ENCODE results near the gene SLC40A1. TPM values are rescaled to one million over a fixed set of nuclear protein-coding genes. Genes with fewer than 3 reads are reported as not detected.

Gene SLC40A1
- polyA plus RNA-seq, 1 donor from 2014 or later, result 12.6 TPM

- no peaks in the 10 kb centered on the region for H3K9me2 ChIP-seq (ENCODE audit: insufficient read depth, low read length)
- H3K27me3 ChIP-seq (ENCODE audit: insufficient read depth, low read depth, low read length), result no peaks in the 10 kb centered on the region
- H3K4me2 ChIP-seq (ENCODE audit: low read length), result no peak overlapping the region
- H4K20me1 ChIP-seq (ENCODE audit: insufficient read depth), result no peaks in the 10 kb centered on the region
- no peak overlapping the region for H3K9ac ChIP-seq (ENCODE audit: low read length)
- no peak overlapping the region for H2AFZ ChIP-seq (ENCODE audit: low read depth, low read length)
- TF ChIP-seq SMC3 (conservative IDR thresholded peaks at IDR 0.05; ENCODE audit: poor library complexity) (no peak), TAF1 (IDR thresholded peaks at IDR 0.05; ENCODE audit: low read depth) (no peak), POLR2AphosphoS5 (IDR thresholded peaks at IDR 0.05) (no peak), EZH2 (IDR thresholded peaks at IDR 0.05; ENCODE audit: borderline replicate concordance, insufficient read depth, low read length, poor library complexity, severe bottlenecking) (no peak)
- H3K4me3 ChIP-seq (ENCODE audit: low read length), result no peak overlapping the region
- no peaks in the 10 kb centered on the region for H3K9me3 ChIP-seq (ENCODE audit: low read length)
- peaks cover 3% of the 10 kb centered on the region for H3K36me3 ChIP-seq (ENCODE audit: insufficient read depth, low read length)
- no peak overlapping the region for H3K27ac ChIP-seq (ENCODE audit: low read length)
- no peaks in the 10 kb centered on the region for H3F3A ChIP-seq (ENCODE audit: insufficient read depth, low read length, poor library complexity, severe bottlenecking)
- no peaks in the 10 kb centered on the region for H3K79me2 ChIP-seq (replicated peaks; ENCODE audit: insufficient read depth, low read length)
These were observed 19.1 kb downstream of the SLC40A1 start for GRCh38 chr2:189561371-189562038.

- Histone ChIP-seq H3K4me2 (ENCODE audit: low read length) (no peak overlapping the region), H4K20me1 (ENCODE audit: insufficient read depth) (no peaks in the 10 kb centered on the region), H3K9me2 (ENCODE audit: insufficient read depth, low read length) (no peaks in the 10 kb centered on the region), H3K36me3 (ENCODE audit: insufficient read depth, low read length) (peaks cover under 1% of the 10 kb centered on the region), H3K9me3 (ENCODE audit: low read length) (no peaks in the 10 kb centered on the region), H3K27ac (ENCODE audit: low read length) (no peak overlapping the region), H3F3A (ENCODE audit: insufficient read depth, low read length, poor library complexity, severe bottlenecking) (no peaks in the 10 kb centered on the region), H3K4me3 (ENCODE audit: low read length) (no peak overlapping the region), H3K9ac (ENCODE audit: low read length) (no peak overlapping the region), H3K27me3 (ENCODE audit: insufficient read depth, low read depth, low read length) (no peaks in the 10 kb centered on the region), H3K79me2 (replicated peaks; ENCODE audit: insufficient read depth, low read length) (no peaks in the 10 kb centered on the region), H2AFZ (ENCODE audit: low read depth, low read length) (no peak overlapping the region)
- TF ChIP-seq RAD21 (conservative IDR thresholded peaks at IDR 0.05) (no peak), EP300 (conservative IDR thresholded peaks at IDR 0.05; ENCODE audit: poor library complexity, severe bottlenecking) (no peak), TAF1 (IDR thresholded peaks at IDR 0.05; ENCODE audit: low read depth) (no peak), REST (IDR thresholded peaks at IDR 0.05; ENCODE audit: borderline replicate concordance) (no peak), POLR2AphosphoS5 (IDR thresholded peaks at IDR 0.05) (no peak), MXI1 (conservative IDR thresholded peaks at IDR 0.05; ENCODE audit: poor library complexity, severe bottlenecking) (no peak), SMC3 (conservative IDR thresholded peaks at IDR 0.05; ENCODE audit: poor library complexity) (no peak), CTCF (IDR thresholded peaks at IDR 0.05; ENCODE audit: poor library complexity, severe bottlenecking) (no peak), EZH2 (IDR thresholded peaks at IDR 0.05; ENCODE audit: borderline replicate concordance, insufficient read depth, low read length, poor library complexity, severe bottlenecking) (no peak)
These were observed 20.4 kb downstream of the SLC40A1 start for GRCh38 chr2:189560273-189560586.

Measured in neural cell (in vitro differentiated cells).